NCI-H1048 (cell line): ENCODE data around the gene ZNF142.
"Not testable (repeated sequence)": the region's sequence is repeated elsewhere in the genome, so short reads cannot be mapped to it uniquely, and the experiment has no call there.

Source experiments
- DNase-seq: peaks from one replicate; lab custom pipeline; 2025; lab: John Stamatoyannopoulos, UW

ZNF142 gene

DNA sequence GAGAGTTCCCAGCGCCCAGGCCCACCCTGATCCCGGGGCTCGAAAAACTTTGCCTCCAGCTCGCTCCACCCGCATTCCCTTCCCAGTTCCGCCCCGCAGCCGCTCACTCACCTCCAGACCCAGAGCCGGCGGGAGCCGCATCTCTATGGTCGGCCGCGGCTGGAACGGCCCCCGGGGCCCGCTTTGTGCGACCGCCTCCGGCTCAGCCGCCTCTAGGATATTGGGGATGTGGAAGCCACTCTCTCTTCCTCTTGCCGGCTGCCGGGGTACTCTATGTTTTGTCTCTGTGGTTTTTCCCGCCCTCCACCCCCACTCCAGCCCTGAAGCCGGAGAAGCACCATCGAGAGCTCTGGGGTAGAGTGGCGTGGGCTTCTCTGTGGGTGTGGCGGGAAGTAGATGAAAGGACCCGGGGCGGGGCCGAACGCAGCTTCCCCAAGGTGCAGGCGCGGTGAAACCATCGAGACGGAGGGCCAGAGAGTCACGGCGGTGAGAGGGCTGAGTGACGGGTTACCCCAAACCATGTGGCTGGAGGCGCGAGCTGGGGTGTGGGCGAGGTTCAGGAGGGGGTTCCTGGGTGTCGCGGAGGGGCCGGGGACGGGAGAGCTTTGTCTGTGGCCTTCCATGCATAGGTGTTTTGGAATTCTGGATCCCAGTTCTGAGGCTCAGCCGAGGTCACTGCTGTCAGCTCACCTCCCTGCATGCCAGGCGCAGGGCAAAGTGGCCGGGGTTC is at the start of gene ZNF142, which contains the start of gene BCS1L:
ZNF142 (minus strand) TSS at position 366 of the 730 bp plus-strand sequence. CDS start 3,194 bp downstream, outside the sequence.
BCS1L (plus strand) TSS at position 426 of the 730 bp plus-strand sequence. CDS start 1,305 bp downstream, outside the sequence.
- peak; percentile 73 for DNase-seq

GRCh38 chr2:218708086-218708485 is 48.7 kb upstream of the ZNF142 start:
- no peak for DNase-seq

- DNase-seq = no peak
These were observed 43.9 kb upstream of the ZNF142 start for GRCh38 chr2:218703341-218703740.

DNA sequence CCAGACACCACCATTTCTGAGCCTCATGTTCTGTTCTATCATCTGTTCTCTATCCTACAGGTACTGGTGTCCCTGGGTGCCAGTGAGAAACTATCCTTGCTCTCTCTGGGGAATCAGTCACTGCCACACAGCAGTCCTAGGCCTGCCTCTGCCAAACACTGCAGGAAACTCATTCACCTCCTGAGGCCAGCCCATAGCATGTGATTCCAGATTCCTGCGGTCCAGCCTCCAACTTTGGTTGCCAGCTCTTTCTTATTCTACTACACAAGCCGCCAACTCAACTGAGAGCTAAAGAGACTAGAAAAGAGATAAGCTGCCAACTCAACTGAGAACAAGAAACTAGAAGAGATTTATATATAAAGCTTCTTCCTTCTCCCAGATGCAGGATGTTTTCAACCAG is 42.4 kb upstream of the ZNF142 start:
- no peak for DNase-seq

- no peak for DNase-seq
These were observed 39.5 kb upstream of the ZNF142 start for GRCh38 chr2:218698885-218699284.

GRCh38 chr2:218694405-218695145 is 35.2 kb upstream of the ZNF142 start:
- DNase-seq = no peak

DNA sequence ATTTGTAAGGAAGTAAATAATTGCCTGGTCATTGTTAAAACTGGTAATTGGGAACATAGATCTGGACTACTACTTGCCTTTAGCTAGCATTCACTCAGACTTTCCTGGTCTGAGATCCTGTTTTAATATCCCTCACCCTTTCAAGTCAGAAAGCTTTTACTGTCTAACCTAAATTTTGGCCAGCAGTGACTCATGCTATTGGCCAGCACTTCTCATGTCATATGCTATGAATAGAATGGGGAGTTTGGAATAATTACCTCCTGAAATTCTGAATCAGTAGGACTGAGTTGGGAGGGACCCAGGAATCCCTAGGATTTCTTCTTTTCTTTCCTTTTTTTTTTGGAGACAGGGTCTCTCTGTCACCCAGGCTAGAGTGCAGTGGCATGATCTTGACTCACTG is 31.8 kb upstream of the ZNF142 start:
- no peak for DNase-seq

GRCh38 chr2:218687400-218688060 is 28.1 kb upstream of the ZNF142 start:
- not testable (repeated sequence) for DNase-seq

DNA sequence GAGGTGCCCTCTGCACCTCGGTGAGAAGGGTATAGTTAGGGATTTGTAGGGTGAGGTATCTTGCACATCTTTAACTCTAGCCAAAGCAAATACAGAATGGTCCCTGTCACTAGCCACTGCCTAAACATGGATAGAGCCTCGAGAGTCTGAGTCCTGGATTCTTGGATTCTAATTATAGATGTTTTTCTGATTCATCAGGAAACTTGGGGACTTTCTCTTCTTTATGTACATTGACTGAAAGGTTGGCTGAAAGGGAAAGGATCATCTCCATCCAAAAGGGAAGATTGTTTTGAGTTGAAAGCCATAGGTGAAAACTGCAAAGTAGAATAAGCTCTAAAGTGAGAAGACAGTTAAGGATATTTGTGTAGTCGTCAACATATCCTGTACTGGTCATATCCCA is 20.6 kb upstream of the ZNF142 start:
- DNase-seq = no peak

DNA sequence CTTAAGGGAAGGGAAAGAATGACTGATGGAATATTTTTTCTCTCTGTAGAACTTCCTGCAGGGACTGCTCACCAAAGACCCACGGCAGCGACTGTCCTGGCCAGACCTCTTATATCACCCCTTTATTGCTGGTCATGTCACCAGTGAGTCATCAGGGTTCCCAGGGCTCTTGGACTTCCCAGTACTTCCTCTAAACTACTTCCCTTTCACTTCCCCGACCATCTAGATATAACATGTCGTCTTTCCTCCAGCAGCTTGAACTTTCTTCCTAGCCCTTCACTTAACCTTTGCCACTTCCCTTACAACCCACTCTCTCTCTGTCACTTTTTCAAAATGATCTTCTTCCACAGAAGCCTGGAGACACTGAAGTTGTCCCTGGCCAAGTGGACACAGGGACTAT is 19.7 kb upstream of the ZNF142 start:
- DNase-seq = no peak

GRCh38 chr2:218671654-218672566 is 12.5 kb upstream of the ZNF142 start, which contains the start of the genes RNF25 and STK36:
Gene RNF25, minus strand, starts transcription at chr2:218672002. Its CDS starts 32 bp downstream, at chr2:218671970.
Gene STK36, plus strand, starts transcription at chr2:218672086. Its CDS starts 744 bp downstream, at chr2:218672830.
- peak; percentile 69 for DNase-seq

GRCh38 chr2:218671097-218671653 is 11.8 kb upstream of the ZNF142 start:
- DNase-seq = no peak

DNA sequence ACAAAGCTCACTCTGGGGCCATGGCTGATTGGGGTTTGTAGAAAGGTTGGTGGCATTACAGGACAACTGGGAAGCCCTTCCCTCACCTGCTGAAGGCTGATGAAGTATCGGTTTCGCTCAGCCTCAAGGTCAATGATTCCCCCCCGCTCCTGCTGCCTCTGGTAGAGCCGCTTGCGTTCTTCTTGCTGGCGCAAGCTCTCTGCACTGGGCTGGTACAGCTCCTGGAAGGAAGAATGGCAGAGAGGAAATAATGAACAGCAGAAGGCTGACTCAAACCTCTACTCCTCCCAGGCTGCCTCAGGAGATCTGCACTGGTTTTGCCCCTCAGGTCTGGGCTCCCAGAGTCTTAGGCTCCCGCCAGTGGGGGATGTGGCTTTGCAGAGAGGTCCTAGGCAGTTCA is 5.2 kb upstream of the ZNF142 start:
- DNase-seq = no peak

GRCh38 chr2:218663901-218664300 is 4.5 kb upstream of the ZNF142 start:
- no peak for DNase-seq

GRCh38 chr2:218662827-218663226 is 3.4 kb upstream of the ZNF142 start:
- no peak for DNase-seq

DNA sequence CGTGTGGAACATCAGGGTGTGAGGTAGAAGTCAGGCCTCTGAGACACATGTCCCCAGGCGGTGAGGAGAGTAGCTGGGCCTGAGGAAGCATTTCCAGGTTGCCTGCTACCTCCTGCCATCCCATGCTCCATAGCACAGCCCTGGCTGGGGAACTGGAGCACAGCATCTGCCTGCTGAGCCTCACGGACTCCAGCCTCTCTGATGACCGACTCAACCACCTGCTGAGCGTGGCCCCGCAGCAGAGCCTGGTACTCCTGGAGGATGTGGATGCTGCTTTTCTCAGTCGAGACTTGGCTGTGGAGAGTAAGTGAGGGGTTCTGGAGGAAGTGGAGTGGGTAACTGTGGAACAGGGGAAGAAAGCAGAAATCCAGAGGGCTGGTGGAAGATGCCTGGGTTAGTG is 3.0 kb upstream of the ZNF142 start:
- DNase-seq = no peak

DNA sequence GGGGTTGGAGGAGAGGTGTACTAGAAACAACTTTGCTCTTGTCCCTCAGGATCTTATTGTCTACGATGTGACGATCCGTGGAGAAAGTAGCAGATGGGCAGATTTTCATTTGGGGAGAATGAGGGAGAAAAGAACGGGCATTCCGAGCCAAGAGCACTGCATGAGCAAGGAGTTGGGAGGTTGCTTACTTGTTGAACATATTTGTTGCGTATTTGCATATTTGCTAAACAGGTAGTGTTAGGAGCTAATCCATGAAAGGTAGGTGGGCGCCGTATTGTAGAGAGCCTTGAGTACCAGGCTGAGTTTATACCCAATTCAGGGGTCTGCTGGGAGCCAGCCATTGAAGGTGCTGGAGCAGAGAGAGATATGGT is 550 bp upstream of the ZNF142 start:
- DNase-seq = no peak

DNA sequence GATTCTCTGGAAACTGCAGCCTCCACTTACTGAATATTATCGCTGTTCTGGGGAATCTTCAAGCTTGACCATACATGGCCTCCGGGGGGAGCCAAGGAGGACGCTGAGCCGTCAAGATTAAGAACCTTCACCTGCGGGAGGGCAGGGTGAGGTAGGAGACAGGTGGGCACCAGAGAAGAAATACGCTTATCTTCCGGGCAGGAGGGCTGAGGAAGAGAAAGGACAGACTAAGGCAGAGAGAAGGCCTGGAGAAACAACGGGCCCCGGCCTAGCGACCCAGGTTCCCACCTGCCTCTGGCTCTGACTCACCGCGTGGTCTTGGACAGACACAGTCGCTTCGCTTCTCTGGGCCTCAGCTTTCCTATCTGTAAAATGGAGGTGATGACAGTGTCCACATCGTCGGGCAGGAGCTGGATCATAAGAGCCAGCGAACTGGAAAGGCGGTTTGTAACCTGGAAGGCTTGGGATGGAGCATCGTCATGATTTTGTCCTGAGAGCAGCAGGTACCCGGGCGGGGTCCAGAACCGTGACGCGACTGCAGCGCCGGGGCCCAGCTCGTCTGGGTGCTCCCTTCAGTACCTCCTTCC is 659 bp downstream of the ZNF142 start:
- DNase-seq = no peak

DNA sequence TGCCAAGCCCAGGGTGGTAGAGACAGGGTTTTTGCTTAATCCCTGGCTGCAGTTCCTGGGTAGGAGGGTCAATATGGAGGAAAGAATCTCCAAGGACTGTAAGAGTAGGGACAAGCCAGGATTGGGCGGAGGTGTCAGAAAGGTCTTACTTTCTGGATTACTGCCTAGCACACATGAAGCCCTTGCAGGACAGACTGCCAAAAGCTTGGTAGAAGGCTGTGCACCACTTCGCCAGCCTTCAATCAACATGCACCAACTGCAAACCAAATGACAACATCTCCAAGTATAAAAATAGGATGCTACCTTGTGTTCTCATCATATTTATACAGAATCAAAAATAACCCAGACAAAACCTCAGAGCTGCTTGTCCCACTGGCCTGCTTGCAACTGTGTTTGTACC is 3.7 kb downstream of the ZNF142 start:
- no peak for DNase-seq

- no peak for DNase-seq
These were observed 10.7 kb downstream of the ZNF142 start for GRCh38 chr2:218648787-218649100.
